ENCODE results near the gene FRAS1.

GRCh38 chr4:78292341-78292740 is 235.2 kb downstream of the FRAS1 start:
- no peak for TF ChIP-seq EZH2phosphoT487 (IDR thresholded peaks at IDR 0.05; ENCODE audit: borderline replicate concordance, low read length)
- no peak for TF ChIP-seq CTCF (conservative IDR thresholded peaks at IDR 0.05; ENCODE audit: low read depth, low read length)

Data from PC-3 (cell line).